Activated T-cell treated with anti-CD3 and anti-CD28 coated beads for 48 hours (primary cell): Measurements from ENCODE around the gene GTF2H1.
"Not testable (repeated sequence)": the region's sequence is repeated elsewhere in the genome, so short reads cannot be mapped to it uniquely, and the experiment has no call there.

Source experiments
- DNase-seq: peaks from one replicate; pipeline ENCODE4 v3.0.0-alpha.2; 2020; ENCODE audit warnings: low read depth

The GTF2H1 gene

DNA sequence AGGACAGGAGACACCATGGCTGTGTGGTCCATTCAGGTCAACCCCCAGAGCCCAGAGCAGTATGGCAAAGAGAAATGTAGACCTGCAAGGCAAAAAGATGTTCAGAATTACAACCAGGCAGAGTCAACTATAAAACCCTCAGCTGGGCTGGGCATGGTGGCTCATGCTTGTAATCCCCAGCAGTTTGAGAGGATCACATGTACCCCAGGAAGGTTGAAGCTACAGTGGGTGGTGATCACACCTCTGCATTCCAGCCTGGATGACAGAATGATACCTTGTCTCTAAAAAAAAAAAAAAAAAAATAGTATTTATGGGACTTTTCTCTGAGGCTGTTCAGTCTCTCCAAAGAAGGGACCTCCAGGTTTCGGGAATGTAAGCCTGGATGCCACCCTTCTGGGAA is 53.6 kb downstream of the GTF2H1 start:
- DNase-seq, result no peak

DNA sequence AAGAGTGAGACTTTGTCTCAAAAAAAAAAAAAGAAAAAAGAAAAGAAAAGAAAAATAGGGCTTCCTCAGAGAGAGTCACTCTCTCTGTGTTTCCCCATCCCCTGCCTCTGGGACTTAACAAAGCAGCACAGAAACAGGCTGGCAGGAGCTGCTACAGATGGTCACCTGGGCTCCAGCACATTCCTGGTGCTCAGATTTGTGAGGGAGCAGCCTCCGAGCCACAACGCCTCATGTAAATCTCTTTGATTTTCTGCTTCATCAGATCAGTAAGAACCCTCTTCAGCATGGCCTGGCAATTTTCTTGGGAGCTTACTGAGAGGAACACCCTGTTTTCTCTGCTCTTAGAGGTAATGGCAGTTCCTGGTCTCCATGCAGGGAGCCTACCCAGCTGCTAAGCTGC is 56.8 kb downstream of the GTF2H1 start:
- DNase-seq, result no peak

DNA sequence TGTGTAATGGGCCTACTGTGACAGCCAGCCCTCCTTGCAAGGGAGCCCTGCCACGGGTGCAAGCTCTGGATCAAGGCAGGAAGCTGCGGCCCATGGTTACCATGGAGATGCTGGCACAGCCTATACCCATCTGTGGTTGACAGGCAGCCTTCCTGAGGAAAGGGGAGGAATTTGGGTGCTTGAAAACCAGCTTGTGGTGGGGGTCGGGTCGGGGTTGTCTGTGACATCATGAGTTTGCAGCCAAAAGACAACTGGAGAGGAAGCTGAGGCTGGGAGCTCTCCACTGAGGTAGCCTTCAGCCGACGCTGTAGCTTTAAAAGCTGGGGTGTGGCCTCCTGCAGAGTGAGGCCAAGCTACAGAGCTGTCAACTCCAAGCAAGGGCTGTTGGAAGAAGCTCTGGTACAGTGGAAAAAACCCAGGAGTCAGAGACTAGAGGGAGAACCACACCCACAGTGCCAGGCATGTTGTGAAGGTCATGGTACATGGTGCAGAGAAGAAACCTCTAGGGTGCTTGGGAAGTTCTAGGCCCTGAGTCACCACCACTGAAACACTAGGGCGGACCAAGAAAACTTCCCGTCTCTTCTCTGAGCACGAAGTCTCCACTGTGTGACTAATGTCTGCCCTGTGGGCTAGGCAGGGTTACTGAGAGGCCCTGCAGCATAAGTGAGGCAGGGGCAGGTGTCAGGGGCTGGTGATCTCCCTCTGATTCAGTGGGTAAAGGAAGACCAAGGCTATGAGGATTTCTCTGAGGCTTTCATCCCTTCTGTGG is 61.2 kb downstream of the GTF2H1 start:
- peak; percentile 74 for DNase-seq

DNA sequence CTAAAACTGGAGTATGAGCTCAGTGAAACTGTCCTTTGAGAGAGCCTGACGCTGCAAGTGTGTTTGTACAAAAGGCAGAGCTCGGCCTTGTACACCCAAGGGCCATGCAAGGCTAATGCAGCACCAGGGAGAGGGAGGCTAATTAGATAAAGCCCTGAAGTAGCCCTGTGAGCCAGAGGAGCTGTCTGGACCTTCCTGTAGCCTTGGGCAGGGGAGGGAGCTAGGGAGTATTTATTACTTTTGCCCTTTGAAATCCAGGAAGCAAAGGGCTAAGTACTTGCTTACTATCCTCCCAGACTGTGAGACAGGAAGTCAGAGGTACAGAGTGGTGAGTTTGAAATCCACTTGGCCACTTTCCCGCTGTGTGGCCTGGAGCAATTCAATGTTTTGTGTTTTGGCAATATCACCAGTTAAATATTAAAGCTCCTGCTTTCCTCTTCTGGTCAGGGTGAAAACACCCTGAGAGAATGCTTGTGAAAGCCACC is 61.8 kb downstream of the GTF2H1 start:
- peak; percentile 12 for DNase-seq

DNA sequence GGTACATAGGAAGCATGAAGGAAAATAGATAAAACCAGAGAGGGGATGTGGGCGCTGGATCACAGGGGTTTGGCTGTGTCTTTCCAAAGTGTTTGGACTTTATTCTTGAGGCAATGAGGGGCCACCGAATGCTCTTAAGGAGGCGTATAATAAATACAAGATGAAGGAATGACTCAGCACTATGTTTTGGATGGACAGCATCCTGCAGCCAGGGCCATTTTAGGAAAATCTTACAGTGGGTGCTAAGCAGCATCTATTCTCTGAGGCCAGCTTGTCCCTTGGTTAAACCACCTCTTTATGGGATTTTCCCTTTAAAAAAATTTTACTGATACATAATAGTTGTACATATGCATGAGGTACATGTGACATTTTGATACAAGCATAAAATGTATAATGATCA is 67.7 kb downstream of the GTF2H1 start:
- DNase-seq, result no peak

DNA sequence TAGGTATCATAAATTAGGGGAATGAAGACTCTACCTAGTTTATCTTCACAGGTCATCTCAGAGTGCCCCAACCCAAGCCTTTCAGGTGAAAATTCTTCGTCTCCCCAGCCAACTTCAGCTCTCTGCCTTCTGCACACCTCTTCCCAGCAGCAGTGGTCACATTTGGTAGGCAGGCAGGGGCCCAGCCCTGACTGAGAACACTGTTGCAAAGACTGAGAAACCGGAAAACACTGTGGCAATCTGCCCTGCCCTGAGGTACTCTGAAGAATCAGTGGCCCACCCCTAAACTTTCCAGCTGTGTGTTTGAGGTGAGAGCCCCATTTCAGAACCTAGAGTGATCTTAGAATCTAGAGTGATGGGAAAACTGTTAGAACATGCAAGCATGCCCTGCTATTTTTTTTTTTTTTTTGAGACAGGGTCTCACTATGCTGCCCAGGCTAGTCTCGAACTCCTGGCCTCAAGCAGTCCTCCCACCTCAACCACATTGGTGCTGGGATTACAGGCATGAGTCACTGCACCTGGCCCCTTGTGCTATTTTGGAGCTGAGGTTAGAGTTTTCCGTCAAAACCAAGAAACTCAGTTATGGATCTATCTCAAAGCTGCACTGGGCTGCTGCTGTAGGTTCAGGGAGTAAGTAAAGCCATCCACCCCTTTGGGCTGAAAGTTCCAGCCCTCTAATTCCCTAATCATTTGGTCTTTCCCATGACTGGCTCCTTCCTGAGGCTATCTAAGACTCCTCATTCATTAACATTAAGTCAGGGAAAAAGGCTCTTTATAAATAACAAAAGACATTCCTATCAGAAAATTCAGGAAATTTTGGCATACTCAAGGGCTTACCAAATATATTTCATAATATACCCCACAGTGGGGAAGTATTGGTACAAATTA is 70.3 kb downstream of the GTF2H1 start:
- no peak for DNase-seq

DNA sequence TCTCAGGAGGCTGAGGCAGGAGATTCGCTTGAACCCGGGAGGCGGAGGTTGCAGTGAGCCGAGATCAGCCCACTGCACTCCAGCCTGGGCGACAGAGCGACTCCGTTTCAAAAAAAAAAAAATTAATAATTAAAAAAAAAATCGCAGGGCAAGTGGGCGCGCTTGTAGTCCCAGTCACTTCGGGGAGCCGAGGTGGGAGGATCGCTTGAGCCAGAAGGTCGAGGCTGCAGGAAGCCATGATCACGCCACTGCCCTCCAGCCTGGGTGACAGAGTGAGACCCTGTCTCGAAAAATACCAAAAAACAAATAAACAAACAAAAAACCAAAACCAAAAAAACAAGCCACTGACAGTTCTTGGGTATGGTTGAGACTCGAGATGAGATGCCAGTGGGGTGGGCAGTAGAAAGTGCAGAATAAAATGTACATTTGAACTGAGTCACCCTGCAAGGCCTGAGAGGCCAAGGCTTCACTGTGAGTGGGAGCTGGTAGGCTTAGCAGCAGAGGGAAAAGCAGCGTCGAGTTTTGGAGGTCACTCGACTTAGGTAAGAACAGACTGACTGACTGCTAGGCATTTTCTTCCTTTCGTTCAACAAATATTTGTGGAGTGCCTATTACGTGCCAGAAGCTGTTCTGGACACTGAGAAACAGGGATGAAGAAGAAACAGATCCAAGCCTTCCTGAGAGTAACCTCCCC is 71.4 kb downstream of the GTF2H1 start:
- DNase-seq, result no peak

DNA sequence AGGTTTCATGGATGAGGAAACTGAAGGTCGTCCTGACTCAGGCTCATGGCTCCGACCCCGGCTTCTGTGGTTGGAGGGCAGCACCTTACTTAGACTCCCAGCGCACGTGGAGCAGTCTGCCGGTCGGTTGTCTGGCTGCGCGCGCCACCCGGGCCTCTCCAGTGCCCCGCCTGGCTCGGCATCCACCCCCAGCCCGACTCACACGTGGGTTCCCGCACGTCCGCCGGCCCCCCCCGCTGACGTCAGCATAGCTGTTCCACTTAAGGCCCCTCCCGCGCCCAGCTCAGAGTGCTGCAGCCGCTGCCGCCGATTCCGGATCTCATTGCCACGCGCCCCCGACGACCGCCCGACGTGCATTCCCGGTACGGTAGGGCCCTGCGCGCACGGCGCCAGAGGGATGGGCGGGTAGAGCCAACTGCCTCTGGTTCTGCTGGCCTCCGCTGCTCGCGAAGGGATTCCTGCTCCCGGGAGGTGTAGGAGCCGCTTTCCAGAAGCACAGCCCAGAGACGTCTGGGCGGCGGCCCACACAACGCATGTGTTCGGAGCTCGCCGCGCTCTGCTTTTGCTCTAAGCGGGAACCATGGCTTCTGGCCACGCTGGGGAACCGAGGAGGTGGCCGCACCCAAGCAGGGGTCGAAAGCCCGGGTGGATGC is 72.0 kb downstream of the GTF2H1 start, which contains the start of gene LDHA:
LDHA (plus strand) TSS at position 289 of the 653 bp plus-strand sequence. CDS start 2,280 bp downstream, outside the sequence.
- DNase-seq, result peak; percentile 99

DNA sequence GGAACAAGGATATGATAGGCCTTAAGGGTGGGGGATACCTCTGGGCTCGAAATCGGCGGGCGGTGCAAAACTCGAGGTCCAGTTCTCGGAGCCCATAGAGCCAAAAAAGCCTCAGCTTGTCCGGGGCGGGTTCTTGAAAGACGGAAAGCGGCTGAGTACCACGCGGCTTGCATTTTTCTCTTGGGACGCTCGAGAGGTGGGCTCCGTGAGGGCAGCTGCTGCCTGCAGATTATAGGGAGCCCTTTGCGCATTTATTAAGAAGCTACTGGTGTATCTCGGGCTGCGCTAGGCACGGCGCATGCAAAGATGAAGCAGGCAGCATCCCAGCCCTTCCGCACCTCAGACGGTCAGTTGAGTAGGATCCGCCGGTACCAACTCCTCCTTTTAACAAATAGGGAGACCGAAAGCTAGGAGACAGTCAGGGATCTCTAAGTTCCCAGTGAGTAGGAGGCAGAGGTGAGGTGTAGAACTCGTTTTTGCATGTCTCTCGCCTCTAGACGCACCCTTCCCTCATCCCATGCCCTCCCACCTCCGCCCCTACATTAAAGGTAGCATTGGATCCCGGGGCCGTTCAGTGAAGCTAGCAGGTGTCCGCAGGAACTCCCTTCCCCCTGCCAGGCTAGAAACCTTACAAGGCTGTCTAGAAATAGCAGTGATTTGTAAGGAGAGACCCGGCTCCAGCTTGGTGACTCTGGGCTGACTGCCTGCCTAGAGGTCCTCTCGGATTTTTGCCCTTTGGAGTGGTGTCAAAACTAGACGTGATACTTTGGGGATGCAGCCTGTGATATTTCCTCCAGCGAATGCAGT is 72.8 kb downstream of the GTF2H1 start:
- no peak for DNase-seq

DNA sequence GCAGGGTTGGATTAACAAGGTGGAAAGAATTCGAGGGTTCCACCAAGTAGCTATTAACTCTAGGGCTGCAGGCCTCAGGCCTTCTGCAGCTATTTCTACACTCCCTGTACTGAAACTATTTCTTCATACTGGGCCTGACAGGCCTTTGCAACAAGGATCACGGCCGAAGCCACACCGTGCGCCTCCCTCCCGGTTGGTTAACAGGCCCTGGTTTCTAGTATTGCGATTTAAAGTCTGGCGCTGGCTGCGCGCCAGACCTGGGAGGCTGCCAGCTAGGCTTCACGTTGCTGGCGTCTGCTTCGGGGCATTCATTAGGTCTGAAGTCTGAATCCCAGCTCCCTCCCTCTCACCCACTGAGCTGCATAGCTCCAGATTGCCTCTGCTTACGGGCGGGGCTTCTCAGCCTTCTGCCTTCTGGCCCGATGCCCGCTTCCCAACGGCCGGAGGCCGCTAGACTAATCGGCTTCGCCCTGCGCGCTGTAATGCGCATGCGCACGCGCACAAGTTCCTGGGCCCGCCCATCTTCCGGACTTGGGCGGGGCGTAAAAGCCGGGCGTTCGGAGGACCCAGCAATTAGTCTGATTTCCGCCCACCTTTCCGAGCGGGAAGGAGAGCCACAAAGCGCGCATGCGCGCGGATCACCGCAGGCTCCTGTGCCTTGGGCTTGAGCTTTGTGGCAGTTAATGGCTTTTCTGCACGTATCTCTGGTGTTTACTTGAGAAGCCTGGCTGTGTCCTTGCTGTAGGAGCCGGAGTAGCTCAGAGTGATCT is 73.6 kb downstream of the GTF2H1 start:
- DNase-seq, result peak; percentile 94

DNA sequence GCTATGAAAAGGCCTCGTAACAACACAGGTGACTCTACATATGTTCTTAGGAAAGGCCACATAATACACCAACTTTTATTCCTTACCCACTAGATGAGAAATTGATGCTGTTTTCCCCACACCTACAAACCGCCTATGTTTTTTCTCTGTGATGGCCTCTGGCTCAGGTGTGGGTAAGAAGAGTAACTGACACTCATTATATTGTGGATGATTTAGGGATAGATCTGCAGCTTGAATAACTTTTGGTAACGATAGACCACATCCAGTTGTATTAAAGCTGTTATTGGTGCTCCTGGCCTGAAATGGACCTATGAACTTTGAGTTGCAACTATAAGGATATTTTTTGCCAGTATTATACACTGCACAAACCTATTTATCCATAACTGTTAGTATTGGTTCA is 75.6 kb downstream of the GTF2H1 start:
- no peak for DNase-seq

DNA sequence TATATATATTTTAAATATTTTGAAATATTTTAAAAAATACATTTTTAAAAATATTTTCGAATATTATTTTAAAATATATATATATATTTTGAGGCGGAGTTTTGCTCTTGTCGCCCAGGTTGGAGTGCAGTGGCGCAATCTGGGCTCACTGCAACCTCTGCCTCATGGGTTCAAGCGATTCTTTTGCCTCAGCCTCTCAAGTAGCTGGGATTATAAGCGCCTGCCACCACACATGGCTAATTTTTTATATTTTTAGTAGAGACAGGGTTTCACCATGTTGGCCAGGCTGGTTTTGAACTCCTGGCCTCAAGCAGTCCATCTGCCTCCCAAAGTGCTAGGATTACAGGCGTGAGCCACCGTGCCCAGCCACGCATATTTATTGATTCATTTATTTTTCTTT is 78.7 kb downstream of the GTF2H1 start:
- DNase-seq, result not testable (repeated sequence)

DNA sequence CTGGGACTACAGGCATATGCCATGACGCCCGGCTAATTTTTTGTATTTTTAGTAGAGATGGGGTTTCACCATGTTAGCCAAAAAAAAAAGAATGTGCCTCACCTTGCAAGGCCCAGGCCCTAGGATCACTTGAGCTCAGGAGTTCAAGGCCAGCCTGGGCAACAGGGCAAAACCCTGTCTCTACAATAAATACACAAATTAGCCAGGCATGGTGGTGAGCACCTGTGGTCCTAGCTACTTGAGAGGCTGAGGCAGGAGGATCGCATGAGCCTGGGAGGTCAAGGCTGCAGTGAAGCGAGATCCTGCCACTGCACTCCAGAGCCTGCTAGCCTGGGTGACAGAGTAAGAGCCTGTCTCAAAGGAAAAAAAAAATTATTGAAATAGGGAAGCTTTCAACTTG is 81.7 kb downstream of the GTF2H1 start:
- DNase-seq, result no peak

DNA sequence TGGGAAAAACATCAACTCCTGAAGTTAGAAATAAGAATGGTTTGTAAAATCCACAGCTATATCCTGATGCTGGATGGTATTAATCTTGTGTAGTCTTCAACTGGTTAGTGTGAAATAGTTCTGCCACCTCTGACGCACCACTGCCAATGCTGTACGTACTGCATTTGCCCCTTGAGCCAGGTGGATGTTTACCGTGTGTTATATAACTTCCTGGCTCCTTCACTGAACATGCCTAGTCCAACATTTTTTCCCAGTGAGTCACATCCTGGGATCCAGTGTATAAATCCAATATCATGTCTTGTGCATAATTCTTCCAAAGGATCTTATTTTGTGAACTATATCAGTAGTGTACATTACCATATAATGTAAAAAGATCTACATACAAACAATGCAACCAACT is 85.0 kb downstream of the GTF2H1 start:
- not testable (repeated sequence) for DNase-seq

DNA sequence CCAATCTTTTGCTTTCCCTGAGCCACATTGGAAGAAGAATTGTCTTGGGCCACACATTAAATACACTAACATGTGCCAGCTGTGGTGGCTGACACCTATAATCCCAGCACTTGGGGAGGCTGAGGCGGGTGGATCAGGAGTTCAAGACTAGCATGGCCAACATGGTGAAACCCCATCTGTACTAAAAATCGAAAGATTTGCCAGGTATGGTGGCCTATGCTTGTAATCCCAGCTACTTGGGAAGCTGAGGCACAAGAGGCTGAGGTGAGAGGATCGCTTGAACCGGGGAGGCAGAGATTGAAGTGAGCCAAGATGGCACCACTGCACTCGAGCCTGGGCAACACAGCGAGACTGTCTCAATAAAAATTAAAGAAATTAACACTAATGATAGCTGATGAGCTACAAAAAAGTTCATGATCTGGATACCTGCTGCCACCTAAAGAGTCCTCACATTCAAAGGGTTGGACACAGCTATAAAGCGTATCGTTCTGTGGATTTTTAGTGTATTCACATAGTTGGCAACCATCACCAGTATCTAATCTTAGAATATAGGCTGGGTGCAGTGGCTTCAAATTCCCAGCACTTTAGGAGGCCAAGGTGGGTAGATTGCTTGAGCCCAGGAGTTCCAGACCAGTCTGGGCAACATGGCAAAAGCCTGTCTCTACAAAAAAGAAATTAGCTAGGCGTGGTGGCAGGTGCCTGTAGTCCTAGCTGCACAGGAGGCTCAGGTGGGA is 86.4 kb downstream of the GTF2H1 start:
- DNase-seq, result no peak

DNA sequence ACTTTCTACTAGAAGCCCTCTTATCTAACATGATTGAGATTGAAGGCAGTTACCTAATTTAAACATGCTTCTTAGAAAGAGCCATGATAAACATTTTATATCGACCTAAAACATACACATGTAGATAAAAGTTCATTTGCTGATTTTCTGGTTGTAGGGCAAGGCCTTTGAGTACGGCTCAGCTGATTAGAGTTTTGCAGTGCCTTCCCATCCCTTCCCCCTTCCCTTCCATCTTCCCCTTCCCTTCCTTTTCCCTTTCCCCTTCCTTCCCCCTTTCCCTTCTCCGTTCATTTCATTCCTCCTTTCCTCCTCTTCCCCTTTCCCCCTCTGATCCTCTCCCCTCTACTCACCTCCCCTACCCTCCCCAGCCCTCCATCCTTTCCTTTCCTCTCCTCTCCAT is 94.1 kb downstream of the GTF2H1 start:
- no peak for DNase-seq
